HG02642 (cell line): ENCODE results near the gene PHLDB2.

ENCODE experiments used
- ATAC-seq: cut with Tn5 transposase; IDR thresholded peaks from one replicate; pipeline ENCODE4 v1.9.1; 2021; ENCODE audit warnings: mild to moderate bottlenecking; ENCODE audit not compliant: unreplicated experiment, poor library complexity

The PHLDB2 gene

DNA sequence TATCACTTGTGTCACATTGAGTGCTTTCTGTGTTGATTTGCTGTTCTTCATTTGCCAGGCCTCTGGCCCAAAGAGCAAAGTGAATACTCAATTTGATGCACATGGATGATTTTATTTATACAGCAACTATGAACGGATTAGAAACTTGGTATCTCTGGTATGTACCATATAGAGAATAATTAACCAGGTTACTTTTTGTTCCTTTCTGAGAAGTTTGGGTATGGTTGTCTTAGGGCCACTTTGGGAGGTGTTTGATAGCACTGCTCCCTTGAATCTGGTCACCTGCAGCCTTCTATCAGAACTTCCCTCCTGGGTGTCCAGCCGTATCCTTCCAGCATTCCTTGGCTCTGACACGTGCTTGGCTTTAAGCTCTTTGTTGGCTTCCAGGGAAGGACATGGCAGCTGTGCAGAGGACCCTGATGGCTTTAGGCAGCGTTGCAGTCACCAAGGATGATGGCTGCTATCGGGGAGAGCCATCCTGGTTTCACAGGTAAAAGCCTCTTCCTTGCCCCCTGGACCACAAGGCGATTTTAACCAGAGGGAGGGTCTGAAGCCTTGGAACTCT, 152.4 kb downstream of the PHLDB2 start:
- ATAC-seq = no peak

DNA sequence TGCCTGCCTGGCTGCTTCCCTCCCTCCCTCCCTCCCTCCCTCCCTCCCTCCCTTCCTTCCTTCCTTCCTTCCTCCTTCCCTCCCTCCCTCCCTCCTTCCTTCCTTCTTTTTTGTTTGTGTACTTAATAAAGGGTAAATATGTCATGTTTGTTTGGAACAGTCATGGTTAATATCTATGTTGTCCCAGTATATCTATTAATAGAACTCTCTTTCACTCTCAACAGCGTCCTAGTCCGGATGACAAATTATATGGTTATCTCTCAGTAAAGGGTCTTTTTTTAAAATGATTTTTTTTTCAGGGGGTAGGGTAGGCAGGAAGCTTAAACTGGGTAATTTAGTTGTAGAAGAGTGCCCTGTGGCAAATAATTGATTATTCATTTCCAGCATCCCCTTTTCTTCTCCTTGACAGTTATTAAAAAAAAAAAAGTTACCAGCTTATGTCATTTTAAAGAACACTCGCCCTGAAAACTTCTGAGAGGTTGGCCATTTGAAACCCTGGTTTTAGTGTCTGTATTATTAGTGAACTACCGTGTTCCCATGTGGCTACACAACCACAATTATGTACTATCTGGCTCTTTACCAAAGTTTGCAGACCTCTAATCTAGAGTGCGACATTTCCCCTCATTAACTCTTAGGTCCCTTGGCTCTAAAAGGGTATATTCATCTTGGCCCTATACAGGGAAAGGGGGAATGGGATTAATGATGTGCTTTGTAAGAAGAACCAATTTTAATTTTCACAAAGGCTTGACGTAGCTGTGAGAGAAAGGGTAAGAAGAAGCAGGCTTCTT, 153.3 kb downstream of the PHLDB2 start:
- no peak for ATAC-seq

DNA sequence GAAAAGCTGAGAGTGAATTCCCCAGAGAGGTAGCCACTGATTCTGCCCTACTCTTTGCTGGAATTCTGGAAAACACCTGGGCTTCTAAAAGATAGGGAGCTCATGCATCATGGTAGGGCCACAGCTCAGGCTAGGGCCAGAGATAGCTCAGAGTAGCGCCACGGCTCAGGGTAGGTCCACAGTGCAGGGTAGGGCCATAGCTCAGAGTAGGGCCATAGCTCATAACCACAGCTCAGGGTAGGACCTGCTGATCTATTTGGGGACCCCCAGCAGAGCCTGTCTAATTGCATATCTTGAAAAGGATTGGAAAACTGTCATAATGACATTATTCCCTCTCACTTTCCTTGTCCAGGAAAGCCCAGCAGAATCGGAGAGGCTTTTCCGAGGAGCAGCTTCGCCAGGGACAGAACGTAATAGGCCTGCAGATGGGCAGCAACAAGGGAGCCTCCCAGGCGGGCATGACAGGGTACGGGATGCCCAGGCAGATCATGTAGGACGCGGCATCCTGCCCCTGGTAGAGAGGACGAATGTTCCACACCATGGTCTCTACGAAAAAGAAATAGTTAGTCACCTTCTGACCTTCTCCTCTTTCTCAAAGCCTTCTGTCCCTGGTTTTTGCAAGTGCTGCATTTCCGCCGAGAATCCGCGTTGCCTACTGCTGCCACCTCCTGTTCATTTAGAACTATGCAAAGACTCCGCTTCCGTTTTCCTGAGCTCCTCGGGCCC, 154.2 kb downstream of the PHLDB2 start:
- ATAC-seq = peak; percentile 89

DNA sequence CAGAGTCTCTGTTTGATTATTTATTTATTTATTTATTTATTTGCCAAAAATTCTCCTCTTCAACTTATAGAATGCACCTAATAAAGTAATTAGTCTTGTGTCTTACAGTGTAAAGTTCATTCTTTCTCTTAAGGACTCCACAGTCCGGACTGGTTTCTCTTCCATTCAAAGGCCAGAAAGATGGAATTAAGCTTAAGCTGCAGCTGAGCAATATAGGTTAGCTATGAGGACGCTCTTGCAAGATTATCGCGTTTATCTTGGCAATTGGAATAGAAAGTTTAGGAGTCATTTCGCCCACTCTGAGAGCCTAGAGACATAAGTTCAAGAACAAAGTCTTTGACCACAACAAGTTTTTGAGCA, 154.7 kb downstream of the PHLDB2 start:
- ATAC-seq = peak; percentile 14

DNA sequence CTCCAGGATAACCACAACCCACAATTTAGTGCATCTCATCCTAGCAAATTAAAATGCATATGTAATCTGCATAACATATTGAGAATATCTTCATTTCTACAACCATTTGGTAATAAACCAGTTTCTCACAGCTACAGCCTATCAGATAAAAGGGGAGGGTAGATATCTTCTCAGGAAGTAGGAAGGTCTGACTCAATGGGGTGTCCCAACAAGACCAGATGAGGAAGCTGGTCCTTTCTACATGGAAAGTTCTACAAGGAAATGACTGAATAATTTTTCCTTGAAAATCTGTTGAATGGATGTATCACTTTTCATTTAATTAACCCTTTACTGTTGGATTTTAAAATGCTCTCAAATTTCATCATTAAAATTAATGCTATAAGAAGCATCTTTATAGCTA, 158.0 kb downstream of the PHLDB2 start:
- no peak for ATAC-seq

DNA sequence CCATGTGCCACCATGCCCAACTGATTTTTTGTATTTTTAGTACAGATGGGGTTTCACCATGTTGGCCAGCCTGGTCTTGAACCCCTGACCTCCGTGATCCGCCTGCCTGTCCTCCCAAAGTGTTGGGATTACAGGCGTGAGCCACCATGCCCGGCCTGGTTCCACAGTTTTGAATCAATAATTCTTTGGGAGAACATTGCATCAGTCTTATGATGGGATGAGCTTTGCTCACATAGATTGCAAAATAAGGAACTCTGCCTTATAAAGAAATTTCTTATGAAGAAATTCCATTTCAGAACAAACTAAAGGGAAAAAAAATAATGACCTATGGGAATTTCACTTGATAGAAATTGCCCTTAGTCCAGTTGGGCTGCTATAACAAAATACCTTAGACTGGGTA, 159.6 kb downstream of the PHLDB2 start:
- ATAC-seq = no peak

DNA sequence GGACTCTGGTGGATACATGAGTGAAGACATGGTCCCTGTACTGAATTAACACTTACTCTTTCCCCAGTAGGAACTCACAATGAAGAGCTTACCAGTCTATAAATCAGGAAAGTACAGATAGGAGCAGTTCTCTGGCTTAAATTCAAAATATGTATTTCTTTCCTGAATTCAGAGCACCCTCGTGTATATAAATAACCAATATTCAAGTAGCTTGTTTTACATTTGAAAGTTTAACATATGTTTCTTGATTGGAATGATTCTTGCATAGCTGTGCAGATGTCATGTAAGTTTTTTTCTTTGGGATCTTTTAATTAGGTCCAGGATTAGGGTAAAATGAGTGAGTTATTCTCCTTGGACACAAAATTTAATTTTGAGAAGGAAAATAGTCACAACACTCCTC, 160.7 kb downstream of the PHLDB2 start:
- ATAC-seq = no peak

DNA sequence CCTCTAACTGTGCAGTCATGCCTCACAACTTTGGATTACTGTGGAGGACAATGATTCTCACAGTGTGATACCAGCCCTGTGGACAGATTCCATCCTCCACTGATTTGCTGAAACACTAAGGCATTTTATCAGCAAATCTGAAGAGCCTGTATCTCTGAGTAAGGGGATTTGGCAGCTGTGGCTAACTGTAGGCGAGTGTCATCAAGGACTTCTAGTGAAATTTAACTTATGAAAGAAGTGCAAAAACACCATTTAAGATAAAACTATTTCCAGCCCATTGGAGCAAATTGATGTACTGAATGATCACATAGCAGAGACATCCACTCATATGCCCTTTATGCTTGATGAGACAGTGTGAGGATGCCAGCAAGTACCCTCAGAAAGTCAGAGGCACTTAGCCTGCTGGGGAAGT, 161.6 kb downstream of the PHLDB2 start:
- no peak for ATAC-seq
